ENCODE results near the gene SMIM41.
"Not testable (repeated sequence)": the region's sequence is repeated elsewhere in the genome, so short reads cannot be mapped to it uniquely, and the experiment has no call there.

The SMIM41 gene

DNA sequence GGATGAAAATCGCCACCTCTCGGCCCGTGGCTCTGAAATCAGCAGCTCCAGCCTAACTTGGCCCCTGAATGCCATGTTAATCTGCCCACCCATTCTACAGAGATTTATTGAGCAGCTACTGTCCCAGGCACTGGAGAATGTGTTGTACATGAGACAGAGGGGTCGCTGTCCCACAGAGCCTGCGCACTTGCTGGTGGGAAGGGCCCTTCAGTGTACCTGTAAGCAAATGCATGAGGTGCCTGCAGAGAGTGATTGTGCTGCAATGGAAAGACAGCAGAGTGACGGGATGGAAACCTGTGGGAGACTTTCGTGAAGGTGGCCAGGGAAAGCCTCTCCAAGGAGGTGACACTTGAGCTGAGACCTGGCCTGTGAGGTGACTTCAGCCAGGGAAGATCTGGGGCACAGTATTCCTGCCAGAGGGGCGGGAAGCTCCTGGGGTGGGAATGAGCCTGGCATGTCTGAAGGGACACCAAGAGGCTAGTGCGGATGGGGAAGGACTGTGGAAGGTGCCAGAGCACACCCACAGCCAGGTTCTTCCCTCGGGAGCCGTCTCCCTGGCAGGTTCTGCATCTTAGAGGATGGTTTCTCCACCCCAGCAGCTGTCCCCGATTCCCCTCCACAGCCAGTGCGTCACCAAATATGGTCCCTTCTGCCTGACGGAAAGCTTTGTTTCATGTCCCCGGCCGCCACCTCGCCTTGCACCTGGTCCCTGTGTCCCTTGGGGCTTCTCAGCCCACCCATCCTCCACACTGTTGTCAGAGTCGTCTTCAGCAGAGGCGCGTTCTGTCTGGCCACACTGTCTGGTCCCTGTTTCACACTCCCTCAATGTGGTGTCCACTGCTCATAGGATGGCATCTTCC is 8.7 kb downstream of the SMIM41 start:
- no peak for DNase-seq

DNA sequence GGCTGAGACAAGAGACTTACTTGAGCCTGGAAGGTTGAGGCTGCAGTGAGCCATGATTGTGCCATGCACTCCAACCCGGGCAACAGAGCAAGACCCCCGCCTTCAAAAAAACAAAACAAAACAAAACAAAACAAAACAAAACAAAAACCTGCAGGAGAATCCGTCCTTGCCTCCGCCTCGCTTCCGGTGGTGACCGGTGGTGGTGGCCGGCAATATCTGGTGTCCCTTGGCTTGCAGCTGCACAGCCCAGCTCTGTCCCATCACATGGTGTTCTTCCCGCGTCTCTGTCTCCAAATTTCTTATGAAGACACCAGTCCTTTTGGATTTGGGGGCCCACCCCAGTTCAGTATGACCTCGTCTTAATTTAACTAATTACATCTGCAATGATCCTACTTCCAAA is 10.0 kb downstream of the SMIM41 start:
- no peak for DNase-seq

DNA sequence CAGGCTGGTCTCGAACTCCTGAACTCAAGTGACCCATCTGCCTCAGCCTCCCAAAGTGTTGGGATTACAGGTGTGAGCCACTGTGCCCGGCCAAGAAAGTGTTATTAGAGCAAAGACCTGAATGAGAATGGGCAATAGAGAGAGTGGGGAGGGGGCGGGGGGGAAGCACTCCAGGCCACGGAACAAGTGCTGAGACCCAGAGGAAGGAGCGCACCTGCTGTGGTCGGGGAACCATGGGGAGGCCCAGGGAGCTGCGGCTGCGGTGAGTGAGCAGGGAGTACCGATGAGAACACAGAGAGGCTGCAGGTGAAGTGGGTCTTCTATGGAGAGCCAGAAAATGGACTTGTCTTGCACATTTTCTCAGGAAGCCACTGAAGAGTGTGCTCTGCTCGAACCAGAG is 10.8 kb downstream of the SMIM41 start:
- DNase-seq, result no peak

DNA sequence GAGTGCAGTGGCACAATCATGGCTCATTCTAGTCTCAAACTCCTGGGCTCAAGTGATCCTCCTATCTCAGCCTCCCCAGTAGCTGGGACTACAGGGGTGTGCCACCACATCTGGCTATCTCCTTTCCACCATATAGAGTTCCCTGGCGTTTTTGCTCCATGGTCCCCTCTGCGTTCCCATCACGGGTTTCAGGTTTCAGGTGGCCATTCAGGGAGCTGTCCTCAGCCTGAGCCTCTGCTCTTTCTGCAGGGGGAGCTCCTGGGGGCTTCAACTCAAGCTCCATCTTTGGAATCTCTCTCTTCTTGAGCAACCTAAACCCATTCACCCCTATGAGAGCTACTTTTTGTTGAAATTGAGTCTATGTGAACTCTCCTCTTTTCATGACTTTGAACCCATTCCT is 11.6 kb downstream of the SMIM41 start:
- no peak for DNase-seq

DNA sequence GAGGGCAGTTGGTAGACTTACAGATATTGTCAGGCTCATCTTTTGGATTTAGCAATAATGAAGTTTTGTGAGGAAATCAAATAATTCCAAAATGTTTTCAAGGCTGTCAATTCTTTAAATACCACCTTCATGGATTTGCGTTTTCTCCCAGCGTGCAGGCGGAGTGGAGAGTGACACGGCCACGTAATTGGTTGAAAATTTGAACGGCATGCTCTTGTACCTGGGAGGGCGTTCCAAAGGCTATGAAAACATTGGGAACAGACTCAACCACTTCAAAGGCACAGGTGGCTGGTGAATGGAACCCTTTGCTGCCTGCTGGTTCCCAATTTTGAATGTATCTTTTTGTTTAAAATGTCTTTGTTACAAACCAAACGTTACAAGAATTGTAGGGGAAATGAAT is 12.4 kb downstream of the SMIM41 start:
- DNase-seq, result no peak

DNA sequence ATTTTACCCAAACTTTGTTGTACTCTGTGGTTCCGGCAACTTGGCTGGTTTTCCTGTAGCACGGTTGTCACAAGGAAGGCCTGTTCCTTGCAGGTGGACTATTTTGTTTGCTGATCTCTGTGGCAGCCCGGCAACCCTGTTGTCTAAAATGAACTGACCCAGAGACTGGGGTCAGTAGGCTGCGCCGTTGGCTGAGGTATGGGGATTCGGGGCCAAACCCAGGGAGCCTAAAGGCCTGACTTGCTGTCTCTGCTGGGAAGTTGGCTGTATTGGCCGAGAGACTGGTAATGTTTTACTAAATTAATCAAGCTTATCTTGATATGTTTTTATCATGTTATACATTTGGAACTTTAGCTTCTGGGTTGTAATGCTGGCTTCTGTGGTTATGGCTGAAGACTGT is 13.8 kb downstream of the SMIM41 start:
- DNase-seq, result no peak

DNA sequence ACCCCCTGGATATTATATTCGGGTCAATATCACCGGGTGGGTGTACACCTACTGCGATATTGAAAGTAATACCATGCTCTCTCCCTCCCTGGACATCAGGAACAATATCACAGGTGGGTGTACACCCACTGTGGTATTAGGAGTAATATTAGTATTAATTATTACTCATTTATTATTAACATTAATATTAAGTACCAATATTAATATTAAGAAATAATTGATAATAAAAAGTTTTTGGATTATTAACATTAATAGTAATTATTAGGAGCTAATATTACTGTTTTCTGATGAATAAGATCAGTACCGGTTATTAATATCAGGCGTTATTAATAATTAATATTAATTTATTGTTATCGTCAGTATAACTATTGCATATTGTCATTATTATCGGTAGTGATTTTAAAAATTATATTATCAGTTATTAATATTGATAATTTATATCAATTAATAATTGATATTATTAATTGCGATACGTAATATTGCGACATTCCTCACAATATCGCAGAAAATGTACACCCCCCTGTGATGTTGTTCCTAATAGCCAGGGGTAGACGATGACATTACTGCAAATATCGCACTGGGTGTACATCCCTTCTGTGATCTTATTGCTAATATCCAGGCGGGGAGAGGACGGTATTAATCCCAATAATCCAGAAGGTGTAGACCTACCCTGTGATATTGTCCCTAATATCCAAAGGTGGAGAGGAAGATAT is 17.0 kb downstream of the SMIM41 start:
- no peak for DNase-seq

DNA sequence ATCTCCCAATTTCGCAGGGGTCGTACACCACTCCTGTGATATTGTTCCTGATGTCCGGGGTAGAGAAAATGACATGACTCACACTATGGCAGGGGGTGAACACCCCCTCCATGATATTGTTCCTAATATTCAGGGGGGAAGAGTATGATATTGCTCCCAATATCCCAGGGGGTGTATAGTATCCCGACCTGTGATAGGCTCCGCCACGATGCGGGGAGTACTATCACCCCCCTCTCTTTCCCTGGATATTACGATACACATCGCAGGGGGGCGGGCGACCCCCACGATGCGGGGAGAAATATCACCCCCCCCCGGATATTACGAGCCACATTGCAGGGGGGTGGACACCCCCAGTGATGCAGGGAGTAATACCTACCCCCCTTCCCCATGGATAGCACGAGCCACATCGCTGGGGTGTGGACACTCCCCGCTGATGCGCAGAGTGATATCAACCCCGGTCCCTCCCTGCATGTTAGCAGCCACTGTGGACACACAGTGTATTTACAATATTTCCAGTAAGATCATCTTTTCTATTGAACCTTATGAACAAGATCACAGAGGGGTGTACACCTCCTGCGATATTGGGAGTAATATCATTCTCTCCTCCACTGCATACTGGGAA is 17.7 kb downstream of the SMIM41 start:
- DNase-seq, result no peak

DNA sequence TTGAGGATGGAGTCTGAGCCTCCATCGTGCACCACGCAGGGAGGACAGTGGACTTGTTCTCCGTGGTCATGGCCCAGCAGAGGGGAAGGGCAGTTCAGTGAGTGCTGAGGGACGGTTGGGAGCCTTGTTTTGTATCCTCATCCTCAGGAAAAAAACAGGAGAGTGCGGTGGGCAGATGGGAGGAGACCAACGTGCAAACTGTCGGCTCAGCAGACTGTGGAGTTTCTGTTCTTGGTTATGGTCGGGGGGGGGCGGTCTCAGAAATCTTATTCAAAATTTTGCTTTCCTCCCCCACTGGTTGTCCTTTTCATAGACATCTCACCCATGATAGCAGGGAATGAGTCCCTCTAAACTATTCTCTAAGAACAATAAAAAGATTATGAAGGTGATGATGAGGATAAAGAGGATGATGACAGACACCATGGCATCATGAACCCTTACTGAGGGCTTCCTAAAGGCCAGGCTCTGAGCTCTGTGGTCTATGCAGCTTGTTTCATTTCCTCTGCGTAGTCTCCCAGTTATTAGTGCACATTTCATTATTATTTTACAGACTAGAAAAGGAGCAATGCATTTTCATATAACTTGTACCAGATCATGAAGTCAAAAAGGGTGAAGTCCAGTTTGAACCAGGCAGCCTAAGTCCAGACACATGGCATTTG is 25.1 kb downstream of the SMIM41 start:
- not testable (repeated sequence) for DNase-seq

DNA sequence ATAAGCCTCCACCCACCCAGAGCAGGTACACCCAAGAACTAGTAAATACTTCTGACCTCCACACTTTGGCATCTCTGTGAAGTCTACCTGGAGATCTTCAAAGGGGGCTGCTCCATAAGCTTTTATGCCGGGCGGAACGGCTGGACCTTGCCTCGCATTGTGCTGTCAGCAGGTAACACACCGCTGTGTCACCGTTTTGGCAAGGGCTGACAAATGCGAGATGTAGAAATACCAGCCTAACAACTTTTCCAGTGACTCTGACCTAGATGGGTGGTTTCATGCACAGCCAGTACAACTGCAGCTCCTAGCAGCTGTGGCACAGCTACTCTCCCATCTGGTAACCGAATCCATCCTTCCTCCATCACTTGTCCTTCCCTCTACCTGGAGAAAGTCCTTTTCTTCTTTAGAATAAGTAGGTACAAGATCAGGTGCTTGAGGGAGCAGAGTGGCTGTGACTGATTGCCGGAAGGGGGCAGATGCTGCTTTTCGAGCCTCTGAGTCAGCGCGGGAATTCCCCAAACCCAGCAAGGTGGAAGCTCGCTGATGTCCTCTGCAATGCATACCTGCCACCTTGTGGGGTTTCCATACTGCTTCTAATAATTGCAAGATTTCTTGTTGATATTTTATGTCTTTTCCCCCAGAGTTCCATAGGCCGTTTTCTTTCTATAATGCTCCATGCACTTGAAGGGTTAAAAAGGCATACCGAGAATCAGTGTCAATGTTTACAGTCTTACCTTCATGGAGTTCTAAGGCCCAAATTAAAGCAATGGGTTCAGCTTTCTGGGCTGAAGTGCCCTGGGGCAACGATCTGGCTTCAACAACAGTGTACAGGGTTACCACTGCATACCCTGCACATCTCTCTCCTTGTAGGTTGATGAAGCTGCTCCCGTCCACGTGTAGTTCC is 37.0 kb downstream of the SMIM41 start:
- peak; percentile 73 for DNase-seq

DNA sequence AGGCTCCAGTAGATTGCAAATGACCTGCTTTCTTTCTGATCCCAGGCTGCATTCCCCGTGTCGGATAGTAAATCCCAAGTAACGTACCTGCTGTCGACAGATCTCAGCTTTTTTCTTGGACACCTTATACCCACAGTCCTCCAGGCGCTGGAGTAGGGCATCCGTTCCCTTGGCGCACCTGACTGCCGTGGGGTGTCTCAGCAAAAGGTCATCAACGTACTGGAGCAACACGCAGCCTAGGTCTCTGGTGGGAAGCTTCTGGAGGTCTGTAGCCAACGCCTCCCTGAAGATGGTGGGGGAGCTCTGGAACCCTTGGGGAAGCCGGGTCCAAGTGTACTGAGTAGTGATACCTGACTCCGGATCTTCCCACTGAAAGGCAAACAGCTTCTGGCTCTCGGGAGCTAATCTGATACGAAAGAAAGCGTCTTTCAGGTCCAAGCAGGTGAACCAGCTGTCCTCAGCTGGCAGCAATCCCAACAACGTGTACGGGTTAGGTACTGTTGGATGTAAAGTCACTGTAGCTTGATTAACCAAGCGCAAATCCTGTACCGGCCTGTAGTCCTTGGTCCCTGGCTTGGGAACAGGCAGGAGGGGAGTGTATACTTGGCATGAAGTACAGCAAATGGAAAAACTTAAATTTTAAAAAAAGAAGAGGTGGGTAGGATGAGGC is 38.4 kb downstream of the SMIM41 start:
- not testable (repeated sequence) for DNase-seq

DNA sequence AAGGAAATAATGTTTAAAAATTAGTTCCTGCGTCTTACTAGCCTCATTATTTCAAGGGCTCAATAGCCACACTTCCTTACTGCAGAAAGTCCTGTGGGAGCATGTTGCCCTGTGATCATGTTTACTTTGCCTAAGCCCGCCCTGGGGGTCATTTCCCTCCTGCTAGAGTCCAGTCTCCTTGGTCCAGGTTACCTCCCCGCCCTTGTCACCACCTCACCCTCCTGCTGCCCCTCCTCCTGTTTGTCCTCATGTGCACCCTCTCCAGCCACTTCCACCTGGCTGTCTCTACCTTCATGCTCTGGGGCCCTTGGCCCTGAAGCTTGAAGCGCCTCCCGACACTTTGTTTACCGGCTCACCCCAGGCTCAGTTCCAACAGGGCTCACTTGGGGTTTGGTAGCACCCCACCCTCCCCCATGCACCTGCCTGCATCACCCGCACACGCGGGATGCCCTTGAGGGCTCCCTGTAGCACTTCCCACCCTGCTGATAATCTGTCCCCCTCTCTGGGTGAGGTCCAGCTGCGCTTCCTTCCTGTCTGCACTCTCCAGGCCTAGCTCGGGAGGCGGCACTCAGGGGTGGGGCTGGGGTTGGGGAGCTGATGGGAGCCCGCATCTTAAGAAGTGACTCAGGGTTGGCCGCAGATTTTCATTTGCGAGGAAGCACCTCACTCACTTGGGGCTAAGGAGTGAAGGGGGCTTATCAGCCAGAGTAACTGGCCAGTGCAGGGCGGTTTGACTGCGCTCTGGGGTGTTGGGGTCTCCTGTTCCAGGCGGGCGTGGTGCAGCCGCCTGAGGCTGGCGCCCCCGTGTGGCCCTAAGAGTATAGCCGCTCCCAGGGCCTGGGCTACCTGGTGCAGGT is 40.1 kb downstream of the SMIM41 start:
- peak; percentile 35 for DNase-seq

DNA sequence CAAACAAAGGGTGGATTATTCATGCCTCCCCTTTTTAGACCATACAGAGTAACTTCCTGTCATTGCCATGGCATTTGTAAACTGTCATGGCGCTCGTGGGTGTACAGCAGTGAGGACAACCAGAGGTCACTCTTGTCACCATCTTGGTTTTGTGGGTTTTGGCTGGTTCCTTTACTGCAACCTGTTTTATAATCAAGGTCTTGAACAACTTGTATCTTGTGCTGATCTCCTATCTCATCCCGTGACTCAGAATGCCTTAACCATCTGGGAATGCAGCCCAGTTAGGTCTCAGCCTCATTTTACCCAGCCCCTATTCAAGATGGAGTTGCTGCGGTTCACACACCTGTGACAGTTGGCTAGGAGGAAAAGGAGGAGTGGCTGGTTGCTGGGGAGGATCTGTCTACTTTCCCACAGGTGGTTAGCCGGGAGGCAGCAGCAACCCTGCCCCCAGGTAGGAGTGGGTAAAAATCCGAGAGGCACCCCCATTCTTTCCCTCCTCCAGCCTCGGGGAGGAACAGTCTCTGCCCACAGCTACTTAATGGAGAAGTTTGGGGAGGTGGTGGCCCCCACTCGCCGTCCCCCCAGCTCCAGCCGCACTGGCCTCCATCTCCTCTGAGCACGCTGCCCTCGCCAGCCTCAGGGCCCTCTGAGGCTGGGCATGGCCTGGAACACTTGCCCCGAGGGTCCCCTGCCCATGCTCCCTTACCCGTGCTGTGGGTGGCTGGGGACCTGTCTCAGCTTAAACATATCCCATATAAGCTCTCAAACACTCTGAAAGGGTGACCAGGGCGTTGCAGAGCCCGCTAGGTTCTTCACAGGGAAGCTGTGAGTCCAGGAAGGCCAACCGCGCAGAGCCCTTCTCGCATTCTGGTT is 41.7 kb downstream of the SMIM41 start:
- no peak for DNase-seq

DNA sequence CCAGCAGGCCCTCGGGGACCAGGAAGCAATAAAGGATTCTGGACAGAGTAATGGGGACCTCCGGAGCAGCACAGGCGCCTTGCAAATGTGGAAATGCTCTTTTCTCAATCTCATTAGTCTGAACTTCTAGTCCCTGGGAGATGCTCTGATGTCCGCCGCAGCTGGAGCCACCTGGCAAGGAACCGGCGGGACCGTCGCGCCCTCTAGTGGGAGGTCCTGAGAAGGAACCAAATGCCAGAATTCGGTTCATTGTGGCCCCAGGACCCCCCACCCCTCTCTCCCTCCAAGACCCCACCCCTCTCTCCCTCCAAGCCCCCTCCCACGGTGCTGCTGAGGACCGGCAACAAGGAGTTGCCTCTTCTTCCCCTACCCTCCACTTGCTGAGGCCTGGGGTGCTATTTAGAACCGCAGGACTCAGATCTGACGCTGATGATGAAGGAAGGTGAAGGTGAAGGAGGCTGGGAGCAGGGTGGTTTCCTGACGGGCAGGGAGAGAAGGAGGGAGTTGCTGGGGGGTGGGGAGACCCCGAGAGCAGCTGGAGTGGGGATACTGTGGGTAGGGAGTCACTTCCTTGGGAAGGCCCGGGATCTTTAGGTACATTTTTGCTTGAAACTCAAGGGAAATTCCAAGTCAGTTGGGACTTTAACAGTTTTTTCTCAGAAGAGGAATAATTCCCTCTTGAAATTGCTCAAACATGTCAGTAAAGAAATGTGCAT is 42.5 kb downstream of the SMIM41 start:
- peak; percentile 63 for DNase-seq

DNA sequence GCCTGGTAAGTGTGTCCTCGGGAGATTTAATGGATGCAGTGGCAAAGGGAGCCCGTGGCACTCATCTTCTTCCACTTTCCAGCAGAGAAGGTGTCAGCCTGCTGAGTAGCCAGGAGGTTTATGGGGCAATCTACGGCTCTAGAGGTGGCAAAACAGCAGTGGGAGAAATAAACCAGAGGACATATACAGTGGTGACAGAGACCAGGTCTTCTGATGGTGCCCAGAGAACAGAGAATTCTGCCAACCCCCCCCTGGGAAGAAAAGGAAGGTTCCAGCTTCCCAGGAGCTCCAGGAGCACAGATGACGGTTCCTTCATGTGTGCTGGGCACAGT is 43.0 kb downstream of the SMIM41 start:
- no peak for DNase-seq

DNA sequence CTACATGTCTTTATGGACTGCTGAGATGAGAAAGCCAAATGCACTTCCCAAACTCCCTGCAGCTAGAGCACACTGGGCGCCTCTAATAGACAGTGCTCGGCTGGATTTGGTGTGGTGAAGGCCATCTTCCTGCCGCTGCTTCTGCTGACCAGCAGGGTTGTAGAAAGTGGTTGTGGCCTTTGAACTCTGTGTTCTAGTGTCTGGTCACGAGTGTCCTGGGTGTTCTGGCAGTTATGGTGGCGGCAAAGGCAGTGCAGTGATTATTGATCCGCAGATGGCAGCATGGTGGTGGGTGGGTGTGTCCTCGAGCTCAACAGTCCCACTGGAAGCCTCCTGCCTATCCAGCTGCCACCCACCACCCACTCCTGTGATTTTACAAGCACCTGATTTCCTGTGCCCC is 43.4 kb downstream of the SMIM41 start:
- no peak for DNase-seq

DNA sequence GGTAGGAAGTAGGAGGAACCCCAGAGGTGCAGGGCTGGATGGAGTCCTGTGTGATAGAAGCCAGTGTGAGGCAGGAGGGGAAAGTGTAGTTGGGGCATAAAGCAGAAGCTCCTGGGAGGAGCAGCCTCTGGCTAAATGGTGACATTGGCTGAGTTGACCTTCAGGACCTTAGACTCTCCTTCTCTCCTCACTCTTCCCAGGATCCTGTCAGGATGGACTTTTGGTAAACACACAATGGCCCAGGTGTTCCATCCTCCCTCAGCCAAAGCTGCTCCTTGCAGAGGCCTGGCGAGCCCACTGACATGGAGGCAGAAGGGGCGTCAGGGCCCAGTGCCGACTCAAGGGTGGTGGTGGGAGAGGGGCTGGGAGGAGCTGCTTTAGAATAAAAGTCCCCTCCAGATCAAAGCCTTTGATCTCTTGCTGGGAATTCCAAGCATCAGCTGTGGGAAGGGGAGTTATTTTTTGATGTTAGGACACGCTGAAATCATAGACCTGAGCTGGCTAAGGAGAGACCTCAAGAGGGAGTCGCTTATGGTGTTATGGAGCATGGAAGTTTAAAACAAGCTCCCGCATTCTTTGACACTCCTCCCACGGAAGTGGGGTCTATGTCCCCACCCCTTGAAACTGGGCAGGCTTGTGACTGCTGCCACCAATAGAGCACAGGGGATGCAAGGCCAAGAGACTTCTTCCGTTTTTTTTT is 44.1 kb downstream of the SMIM41 start:
- DNase-seq, result no peak

DNA sequence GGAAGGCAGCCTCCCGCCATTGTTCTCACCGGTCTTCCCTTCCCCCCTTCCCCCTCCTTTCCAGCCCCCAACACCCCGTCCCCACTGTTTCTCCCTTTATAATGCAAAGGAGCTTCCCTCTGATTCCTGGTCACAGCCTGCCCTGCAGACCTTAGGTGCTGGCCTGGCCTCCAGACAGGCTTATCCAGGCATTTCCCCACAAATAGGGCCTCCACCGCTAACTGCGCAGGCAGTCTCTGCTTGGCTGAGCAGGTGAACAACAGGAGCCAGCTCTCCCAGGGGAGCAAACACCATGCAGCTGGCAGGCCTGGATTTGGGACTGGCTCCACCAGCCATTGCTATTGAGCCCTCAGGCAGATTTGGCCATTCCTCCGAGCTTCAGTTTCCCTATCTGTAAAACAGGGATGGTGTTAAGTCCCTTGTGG is 46.0 kb downstream of the SMIM41 start:
- DNase-seq, result no peak

Data from CD4-positive, alpha-beta T cell treated with Interleukin-12 subunit alpha and Interleukin-12 subunit beta, for 1 hour (primary cell).